IMR-90 (cell line): Measurements from ENCODE around the gene TBX20. TPM values are rescaled to one million over a fixed set of nuclear protein-coding genes. Genes with fewer than 3 reads are reported as not detected.

Source experiments
- ATAC-seq: fragments of 200-7000 bp; cut with Tn5 transposase; 2 replicates; pipeline ENCODE4 v1.9.1; 2020; ENCODE audit warnings: low read depth, mild to moderate bottlenecking, moderate library complexity
- BruUV-seq: library from RNA; stranded (reverse); fragments of 400-500 nt; replicated peaks from 2 replicates; lab custom pipeline; 2021; lab: Mats Ljungman, UMichigan
- CTCF ChIA-PET: fragments of 300-600 bp; formaldehyde crosslinking; extraction: SDS; loops from one replicate; lab custom pipeline; 2021; ENCODE audit warnings: antibody characterized with exemption; lab: Yijun Ruan, JAX
- POLR2A ChIA-PET: fragments of 300-600 bp; sonication (Branson Sonifier 250); formaldehyde crosslinking; loops from one replicate; lab custom pipeline; 2022; ENCODE audit warnings: antibody characterized with exemption; ENCODE audit not compliant: unreplicated experiment; lab: Charles Lee
- DNase-seq: peaks from one replicate; pipeline ENCODE4 v3.0.0; 2013
- H2AFZ ChIP-seq: replicated peaks from 2 replicates; pipeline ENCODE3; 2013; ENCODE audit warnings: low read length, mild to moderate bottlenecking; ENCODE audit not compliant: poor library complexity
- H2AK5ac ChIP-seq: 2 replicates; pipeline ENCODE4 v1.6.1; 2013; ENCODE audit warnings: low read depth, low read length, inconsistent platforms
- H2AK9ac ChIP-seq: replicated peaks from 2 replicates; pipeline ENCODE3; 2013; ENCODE audit warnings: mild to moderate bottlenecking, low read depth, low read length, moderate library complexity; ENCODE audit not compliant: poor library complexity
- H2BK120ac ChIP-seq: 2 replicates; pipeline ENCODE4 v1.6.1; 2013; ENCODE audit warnings: low read depth, low read length, inconsistent platforms
- H2BK15ac ChIP-seq: 3 replicates; pipeline ENCODE4 v1.6.1; 2013; ENCODE audit warnings: low read depth, low read length, inconsistent platforms
- H2BK20ac ChIP-seq: 2 replicates; pipeline ENCODE4 v1.6.1; 2013; ENCODE audit warnings: low read depth, mild to moderate bottlenecking, inconsistent platforms, low read length, moderate library complexity
- H2BK5ac ChIP-seq: 2 replicates; pipeline ENCODE4 v1.6.1; 2013; ENCODE audit warnings: mild to moderate bottlenecking, low read depth, low read length, inconsistent platforms; ENCODE audit not compliant: poor library complexity, severe bottlenecking
- H3K14ac ChIP-seq: replicated peaks from 2 replicates; pipeline ENCODE4 v1.6.1; 2013; ENCODE audit warnings: low read depth, low read length, inconsistent platforms
- H3K18ac ChIP-seq: 2 replicates; pipeline ENCODE4 v1.6.1; 2013; ENCODE audit warnings: low read depth, low read length, control low read depth
- H3K23ac ChIP-seq: 2 replicates; pipeline ENCODE4 v1.6.1; 2013; ENCODE audit warnings: low read depth, low read length, inconsistent platforms
- H3K27ac ChIP-seq: 2 replicates; pipeline ENCODE4 v1.5.1; 2013; ENCODE audit warnings: mild to moderate bottlenecking, control low read depth, low read length; ENCODE audit not compliant: insufficient read depth
- H3K27me3 ChIP-seq: 2 replicates; pipeline ENCODE4 v1.6.1; 2013; ENCODE audit warnings: low read length; ENCODE audit not compliant: control insufficient read depth, insufficient read depth
- H3K36me3 ChIP-seq: 2 replicates; pipeline ENCODE4 v1.6.1; 2013; ENCODE audit warnings: low read length, mixed read lengths; ENCODE audit not compliant: control insufficient read depth, insufficient read depth
- H3K4ac ChIP-seq: 2 replicates; pipeline ENCODE4 v1.6.1; 2013; ENCODE audit warnings: low read depth, low read length, inconsistent platforms
- H3K4me1 ChIP-seq: 2 replicates; pipeline ENCODE4 v1.6.1; 2013; ENCODE audit warnings: low read length, mixed read lengths; ENCODE audit not compliant: control insufficient read depth, insufficient read depth
- H3K4me2 ChIP-seq: 2 replicates; pipeline ENCODE4 v1.6.1; 2013; ENCODE audit warnings: low read depth, mild to moderate bottlenecking, control low read depth, low read length, moderate library complexity
- H3K4me3 ChIP-seq: 2 replicates; pipeline ENCODE4 v1.5.1; 2013; ENCODE audit warnings: low read depth, mild to moderate bottlenecking, control low read depth, low read length, moderate library complexity; ENCODE audit not compliant: insufficient read depth
- H3K56ac ChIP-seq: 2 replicates; pipeline ENCODE4 v1.6.1; 2013; ENCODE audit warnings: low read length, inconsistent platforms; ENCODE audit not compliant: insufficient read depth; ENCODE audit errors: extremely low read depth
- H3K79me1 ChIP-seq, 2 experiments: 2 replicates each; pipeline ENCODE4 v1.6.1; 2013; ENCODE audit warnings: low read length in 2 of 2, inconsistent platforms in 1 of 2, low read depth in 1 of 2
- H3K9ac ChIP-seq: 2 replicates; pipeline ENCODE4 v1.6.1; 2013; ENCODE audit warnings: low read depth, low read length, control low read depth
- H3K9me1 ChIP-seq: 2 replicates; pipeline ENCODE4 v1.6.1; 2013; ENCODE audit warnings: low read length, inconsistent platforms; ENCODE audit not compliant: insufficient read depth
- H3K9me3 ChIP-seq: 2 replicates; pipeline ENCODE4 v1.6.1; 2013; ENCODE audit warnings: low read length; ENCODE audit not compliant: control insufficient read depth, insufficient read depth
- H4K20me1 ChIP-seq: 2 replicates; pipeline ENCODE4 v1.6.1; 2013; ENCODE audit warnings: low read length, inconsistent platforms; ENCODE audit not compliant: insufficient read depth
- H4K5ac ChIP-seq: 2 replicates; pipeline ENCODE4 v1.6.1; 2013; ENCODE audit warnings: mild to moderate bottlenecking, low read depth, low read length, control low read depth
- H4K8ac ChIP-seq, 2 experiments: 2 replicates each; pipeline ENCODE4 v1.6.1; 2013; ENCODE audit warnings: low read depth in 2 of 2, low read length in 2 of 2, control low read depth in 1 of 2, inconsistent platforms in 1 of 2
- H4K91ac ChIP-seq: 2 replicates; pipeline ENCODE4 v1.6.1; 2013; ENCODE audit warnings: low read depth, low read length, inconsistent platforms; ENCODE audit not compliant: insufficient read depth
- FOS ChIP-seq: fragments of 150-350 bp; IDR thresholded peaks from 2 replicates; pipeline ENCODE4 v1.6.1; 2016; ENCODE audit warnings: low read depth, low read length
- WGBS, 2 experiments: methylation state at CpG; one replicate each; pipeline versions ENCODE4 v1.1.5 to v1.1.7; 2013; ENCODE audit warnings: missing lambda C conversion rate in 2 of 2; ENCODE audit not compliant: insufficient read length in 1 of 2; ENCODE audit errors: extremely low coverage in 2 of 2; 5-methylcytosine and 5-hydroxymethylcytosine counted together
- dilution Hi-C: fragments of 300-500 bp; cut with HindIII; formaldehyde crosslinking; loops from one replicate; pipeline ENCODE4 v1.14.3; 2018; ENCODE audit warnings: low sequenced_read_pairs; ENCODE audit not compliant: unreplicated experiment
- in situ Hi-C: fragments of 300-500 bp; cut with MboI; formaldehyde crosslinking; loops from 3 replicates; pipeline ENCODE4 v1.14.3; 2019; ENCODE audit warnings: low sequenced_read_pairs, inconsistent platforms, mixed read lengths
- intact Hi-C: fragments of 100-400 bp; cut with micrococcal nuclease; formaldehyde crosslinking; loops from 2 replicates; pipeline ENCODE4 v1.10.0; 2022
- polyA plus RNA-seq, 3 experiments: library from polyadenylated mRNA; depleted of rRNA; stranded (reverse); fragments of >200 nt; gene quantifications; 2 replicates each; pipeline ENCODE4 v1.2.3, GENCODE V29; 2012; ENCODE audit warnings: low replicate concordance in 1 of 3
- total RNA-seq: library from RNA; depleted of rRNA; stranded (reverse); fragments of >200 nt; gene quantifications from 2 replicates; pipeline ENCODE4 v1.2.3, GENCODE V29; 2012

The TBX20 gene
- total and polyA plus RNA-seq, 2 of the 4 experiments (the other 2 are of a cell fraction), result 0.15 to 0.36 TPM

DNA sequence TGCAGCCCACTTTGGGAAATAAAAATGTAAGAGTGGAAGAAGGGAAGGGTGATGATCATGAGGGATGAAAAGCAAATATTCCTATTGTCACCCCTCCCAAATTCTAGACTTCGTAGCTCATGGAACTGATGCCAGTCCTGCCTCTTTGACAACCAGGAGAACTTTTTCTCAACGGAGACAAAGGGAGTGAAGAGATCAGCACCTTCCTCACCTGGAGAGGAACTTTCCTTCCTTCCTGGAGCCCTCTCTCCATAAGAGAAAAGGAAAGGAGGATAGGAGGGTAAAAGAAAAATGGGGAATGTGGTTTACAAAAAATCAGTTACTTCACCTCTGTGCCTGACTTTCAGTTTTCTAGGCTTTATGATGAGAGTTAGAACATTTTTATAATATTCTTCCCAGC lies 3.4 kb downstream of the TBX20 start:
- dilution Hi-C loops, result no loop called here
- no peak for ATAC-seq
- H3K4me3 ChIP-seq, result no peak overlapping the region

More for the DNA sequence above, 3.4 kb downstream of the TBX20 start:
- Histone ChIP-seq H3K27me3 (peaks cover 60% of the 10 kb centered on the region), H2BK15ac (no peak overlapping the region), H2BK20ac (no peak overlapping the region), H3K23ac (no peak overlapping the region), H3K9me3 (peaks cover 11% of the 10 kb centered on the region; the same call in 1 of the 2 replicates), H3K9ac (no peak overlapping the region), H3K36me3 (no peaks in the 10 kb centered on the region), H3K4me1 (no peaks in the 10 kb centered on the region), H3K27ac (no peak overlapping the region), H3K14ac (no peak overlapping the region), H3K56ac (no peak overlapping the region), H3K4ac (no peak overlapping the region), H4K8ac (no peak overlapping the region), H3K4me2 (no peak overlapping the region), H2AFZ (no peak overlapping the region), H4K5ac (no peak overlapping the region), H3K18ac (no peak overlapping the region), H4K91ac (no peak overlapping the region), H3K9me1 (no peaks in the 10 kb centered on the region), H2BK120ac (no peak overlapping the region), H4K20me1 (no peaks in the 10 kb centered on the region), H2AK5ac (no peak overlapping the region), H3K79me1 (no peaks in the 10 kb centered on the region), H2BK5ac (no peak overlapping the region), H2AK9ac (no peak overlapping the region)
- no TSS peak for BruUV-seq
- DNase-seq, result no peak
- no peak for TF ChIP-seq FOS
- intact Hi-C loops (no loop called here), in situ Hi-C loops (no loop called here)
- ChIA-PET POLR2A (no interaction called here), CTCF (no interaction called here)
- WGBS, 2 experiments, result no CpG with 5 or more reads among the region's 2 CpGs
